Measurements from ENCODE around the gene MC1R.
"Not testable (repeated sequence)": the region's sequence is repeated elsewhere in the genome, so short reads cannot be mapped to it uniquely, and the experiment has no call there.

MC1R gene

DNA sequence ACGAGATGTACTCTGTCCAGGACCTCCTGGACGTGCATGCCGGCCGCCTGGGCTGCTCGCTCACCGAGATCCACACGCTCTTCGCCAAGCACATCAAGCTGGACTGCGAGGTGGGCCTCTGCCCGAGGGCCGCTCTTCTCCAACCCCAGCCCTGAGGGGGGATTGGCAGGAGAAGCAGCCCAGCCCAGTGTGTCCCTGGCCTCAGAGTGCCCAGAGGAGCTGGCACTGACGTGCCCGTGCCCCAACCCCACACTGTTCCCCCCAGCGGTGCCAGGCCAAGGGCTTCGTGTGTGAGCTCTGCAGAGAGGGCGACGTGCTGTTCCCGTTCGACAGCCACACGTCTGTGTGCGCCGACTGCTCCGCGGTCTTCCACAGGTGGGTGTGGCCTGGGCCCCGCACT lies 45.5 kb downstream of the MC1R start:
- no peak for DNase-seq

DNA sequence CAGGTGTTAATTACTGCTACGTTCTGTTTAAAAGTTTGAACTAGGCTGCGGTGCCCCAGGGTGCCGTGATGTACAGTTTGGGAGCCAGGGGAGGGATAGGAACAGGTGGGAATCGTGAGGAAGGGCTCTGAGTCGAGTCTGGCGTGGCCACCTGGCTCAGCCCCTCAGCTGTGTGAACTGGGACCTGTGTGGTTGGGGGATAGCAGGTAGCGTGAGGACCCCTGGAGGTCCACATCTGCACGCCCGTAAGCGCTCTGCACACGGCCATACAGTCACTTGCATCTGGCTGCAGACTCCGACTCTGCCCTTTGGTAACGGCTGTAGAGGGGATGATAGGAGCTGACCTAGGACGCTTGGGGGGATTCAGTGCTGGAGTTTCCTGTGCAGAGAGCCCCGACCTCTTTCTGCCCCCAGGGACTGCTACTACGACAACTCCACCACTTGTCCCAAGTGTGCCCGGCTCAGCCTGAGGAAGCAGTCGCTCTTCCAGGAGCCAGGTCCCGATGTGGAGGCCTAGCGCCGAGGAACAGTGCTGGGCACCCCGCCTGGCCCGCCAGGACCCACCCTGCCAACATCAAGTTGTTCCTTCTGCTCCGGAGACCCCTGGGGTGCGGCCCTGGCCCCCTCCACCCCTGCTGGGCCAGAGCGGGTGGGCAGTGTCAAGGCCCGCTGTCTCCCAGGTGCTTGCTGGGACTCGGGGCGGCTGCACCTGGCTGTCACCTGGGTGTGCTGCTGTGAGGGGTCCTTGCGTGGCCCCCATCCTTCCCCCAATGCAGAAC lies 47.0 kb downstream of the MC1R start:
- no peak for DNase-seq

DNA sequence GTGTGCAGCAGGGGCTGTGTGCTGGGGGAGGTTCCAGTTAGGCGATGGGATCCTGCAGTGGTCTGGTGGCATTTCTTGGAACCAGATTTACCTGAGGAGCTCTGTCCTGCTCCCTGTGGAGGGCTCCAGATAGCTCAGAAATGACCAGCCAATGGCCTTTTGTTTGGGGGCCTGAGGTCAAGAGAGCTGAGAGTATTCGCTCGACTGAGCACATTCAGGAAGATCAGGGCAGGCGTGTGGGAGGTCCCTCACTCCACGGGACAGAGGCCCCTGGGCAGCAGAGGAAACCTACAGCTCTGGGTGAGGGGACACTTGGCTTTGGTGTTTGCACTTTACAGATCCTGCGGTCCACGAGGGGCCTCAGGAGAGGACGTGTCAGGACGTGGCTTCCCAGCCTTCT lies 48.1 kb downstream of the MC1R start:
- DNase-seq, result no peak

DNA sequence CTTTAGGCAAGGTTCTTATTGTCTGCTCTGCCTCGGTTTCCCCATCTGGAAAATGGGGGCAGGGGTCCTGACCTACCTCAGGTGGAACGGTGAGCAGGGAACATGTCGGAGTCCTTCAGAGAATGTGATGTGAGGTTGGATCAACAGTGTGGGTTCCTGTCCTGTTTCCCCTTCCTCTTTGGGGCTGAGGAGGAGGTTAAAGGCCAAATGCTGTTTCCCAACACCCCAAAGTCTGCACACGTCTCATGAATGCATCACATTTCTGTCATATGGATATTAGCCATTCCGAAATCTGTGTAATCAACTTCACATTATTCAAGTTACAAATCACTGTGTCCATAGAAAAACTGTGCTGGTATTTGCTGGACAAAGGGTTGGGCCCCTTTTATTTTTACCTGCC lies 48.8 kb downstream of the MC1R start:
- DNase-seq, result not testable (repeated sequence)

DNA sequence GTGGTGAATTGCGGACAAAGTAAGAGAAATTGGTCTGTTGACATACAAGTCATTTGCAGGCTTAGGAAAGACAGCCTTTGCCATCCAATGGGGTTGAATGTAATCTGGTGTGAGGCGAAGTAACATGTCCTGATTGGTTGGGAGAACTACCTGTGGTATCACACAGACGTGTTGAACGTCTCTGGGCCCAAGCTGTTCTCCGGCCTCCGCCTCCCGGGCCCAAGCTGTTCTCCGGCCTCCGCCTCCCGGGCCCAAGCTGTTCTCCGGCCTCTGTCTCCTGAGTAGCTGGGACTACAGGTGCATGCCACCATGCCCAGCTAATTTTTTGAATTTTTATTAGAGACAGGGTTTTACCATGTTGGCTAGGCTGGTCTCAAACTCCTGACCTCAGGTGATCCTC lies 49.4 kb downstream of the MC1R start:
- not testable (repeated sequence) for DNase-seq

DNA sequence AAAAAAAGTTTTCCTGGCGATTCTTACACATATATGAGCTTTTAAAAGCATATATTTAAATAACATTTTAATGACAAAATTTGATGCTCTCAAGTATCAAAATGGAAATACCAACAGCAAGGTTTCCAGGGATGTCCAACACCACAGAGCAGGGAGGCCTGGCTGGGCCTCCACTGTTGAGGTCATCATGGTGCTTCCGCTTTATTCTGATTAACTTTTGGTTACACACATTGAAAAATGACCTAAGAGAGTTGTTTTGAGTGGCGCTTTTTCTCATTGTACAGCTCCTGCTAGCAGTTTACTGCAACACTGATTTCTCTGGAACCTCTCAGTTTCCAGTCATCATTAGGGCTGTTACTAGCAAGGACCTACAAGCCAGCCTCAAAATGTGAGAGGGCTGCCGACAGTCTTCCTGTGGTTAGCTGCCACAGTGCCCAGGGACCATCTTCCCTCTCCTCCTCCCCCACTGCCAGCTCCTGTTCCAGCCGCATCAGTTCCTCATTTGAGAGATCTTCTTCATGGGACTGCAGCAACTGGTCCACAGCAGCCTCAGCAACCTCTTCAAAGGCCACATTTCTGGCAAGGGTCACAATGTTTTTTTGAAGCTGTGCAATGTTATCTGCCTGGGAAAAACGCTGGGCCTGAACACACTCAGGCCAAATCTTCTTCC lies 51.2 kb downstream of the MC1R start:
- DNase-seq, result peak in 1 of 2 donors; percentile 17
